ENCODE results near the gene CPSF4L. TPM values are rescaled to one million over a fixed set of nuclear protein-coding genes. Genes with fewer than 3 reads are reported as not detected.

Gene CPSF4L
- total and polyA plus RNA-seq, 2 of the 13 experiments (the other 11 are each of a cell fraction or from before 2014, with no cell fraction given) = 0.73 to 1.6 TPM

DNA sequence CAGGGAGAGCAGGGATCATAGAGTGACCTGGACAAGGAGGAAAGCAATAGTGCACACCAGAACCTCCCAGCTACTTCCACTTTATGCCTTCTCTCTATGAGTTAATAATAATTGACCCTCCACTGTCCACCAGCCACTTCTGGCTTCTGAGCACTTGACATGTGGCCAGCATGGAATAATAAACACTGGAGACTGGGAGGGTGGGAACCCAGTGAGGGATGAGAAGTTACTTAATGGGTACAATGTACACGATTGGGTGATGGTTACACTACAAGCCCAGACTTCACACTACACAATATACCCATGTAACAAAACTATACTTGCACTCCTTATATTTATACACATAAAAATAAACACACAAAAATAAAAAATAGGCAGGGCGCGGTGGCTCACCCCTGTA, 38.7 kb upstream of the CPSF4L start (continued):
- TF ChIP-seq, protein P1, sequence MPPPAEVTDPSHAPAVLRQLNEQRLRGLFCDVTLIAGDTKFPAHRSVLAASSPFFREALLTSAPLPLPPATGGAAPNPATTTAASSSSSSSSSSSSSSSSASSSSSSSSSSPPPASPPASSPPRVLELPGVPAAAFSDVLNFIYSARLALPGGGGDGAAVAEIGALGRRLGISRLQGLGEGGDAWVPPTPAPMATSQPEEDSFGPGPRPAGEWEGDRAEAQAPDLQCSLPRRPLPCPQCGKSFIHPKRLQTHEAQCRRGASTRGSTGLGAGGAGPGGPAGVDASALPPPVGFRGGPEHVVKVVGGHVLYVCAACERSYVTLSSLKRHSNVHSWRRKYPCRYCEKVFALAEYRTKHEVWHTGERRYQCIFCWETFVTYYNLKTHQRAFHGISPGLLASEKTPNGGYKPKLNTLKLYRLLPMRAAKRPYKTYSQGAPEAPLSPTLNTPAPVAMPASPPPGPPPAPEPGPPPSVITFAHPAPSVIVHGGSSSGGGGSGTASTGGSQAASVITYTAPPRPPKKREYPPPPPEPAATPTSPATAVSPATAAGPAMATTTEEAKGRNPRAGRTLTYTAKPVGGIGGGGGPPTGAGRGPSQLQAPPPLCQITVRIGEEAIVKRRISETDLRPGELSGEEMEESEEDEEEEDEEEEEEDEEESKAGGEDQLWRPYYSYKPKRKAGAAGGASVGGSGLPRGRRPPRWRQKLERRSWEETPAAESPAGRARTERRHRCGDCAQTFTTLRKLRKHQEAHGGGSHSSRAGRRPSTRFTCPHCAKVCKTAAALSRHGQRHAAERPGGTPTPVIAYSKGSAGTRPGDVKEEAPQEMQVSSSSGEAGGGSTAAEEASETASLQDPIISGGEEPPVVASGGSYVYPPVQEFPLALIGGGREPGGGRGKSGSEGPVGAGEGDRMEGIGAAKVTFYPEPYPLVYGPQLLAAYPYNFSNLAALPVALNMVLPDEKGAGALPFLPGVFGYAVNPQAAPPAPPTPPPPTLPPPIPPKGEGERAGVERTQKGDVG (CRISPR knock-in tag; IDR thresholded peaks at IDR 0.05; ENCODE audit: borderline replicate concordance) = no peak
- TF ChIP-seq, protein P2, sequence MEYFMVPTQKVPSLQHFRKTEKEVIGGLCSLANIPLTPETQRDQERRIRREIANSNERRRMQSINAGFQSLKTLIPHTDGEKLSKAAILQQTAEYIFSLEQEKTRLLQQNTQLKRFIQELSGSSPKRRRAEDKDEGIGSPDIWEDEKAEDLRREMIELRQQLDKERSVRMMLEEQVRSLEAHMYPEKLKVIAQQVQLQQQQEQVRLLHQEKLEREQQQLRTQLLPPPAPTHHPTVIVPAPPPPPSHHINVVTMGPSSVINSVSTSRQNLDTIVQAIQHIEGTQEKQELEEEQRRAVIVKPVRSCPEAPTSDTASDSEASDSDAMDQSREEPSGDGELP (IDR thresholded peaks at IDR 0.05; ENCODE audit: borderline replicate concordance, low read depth) = no peak
- TF ChIP-seq ZNF792 (CRISPR knock-in tag; IDR thresholded peaks at IDR 0.05) (no peak), ZFP82 (CRISPR knock-in tag; IDR thresholded peaks at IDR 0.05; ENCODE audit: borderline replicate concordance) (no peak), GATA4 (IDR thresholded peaks at IDR 0.05; ENCODE audit: borderline replicate concordance, low read depth) (no peak), BRCA1 (CRISPR knock-in tag; IDR thresholded peaks at IDR 0.05) (no peak), ZMYM3 (CRISPR knock-in tag; IDR thresholded peaks at IDR 0.05) (peak; percentile 37; the same call in 1 of the 2 replicates), MAFG (CRISPR knock-in tag; IDR thresholded peaks at IDR 0.05) (no peak), FOXO1 (CRISPR knock-in tag; IDR thresholded peaks at IDR 0.05) (no peak), NR2F1 (CRISPR knock-in tag; IDR thresholded peaks at IDR 0.05) (no peak), THAP11 (CRISPR knock-in tag; IDR thresholded peaks at IDR 0.05) (no peak), HMGXB4 (CRISPR knock-in tag; IDR thresholded peaks at IDR 0.05; ENCODE audit: borderline replicate concordance in 1 of 2, low read depth in 1 of 2) (no peak), MIER3 (CRISPR knock-in tag; IDR thresholded peaks at IDR 0.05; ENCODE audit: borderline replicate concordance) (no peak), PRDM4 (CRISPR knock-in tag; IDR thresholded peaks at IDR 0.05; ENCODE audit: borderline replicate concordance) (no peak), GATAD1 (CRISPR knock-in tag; IDR thresholded peaks at IDR 0.05) (no peak), HNF4A (CRISPR knock-in tag; IDR thresholded peaks at IDR 0.05) (peak; percentile 39; the same call in 1 of the 2 replicates), ZNF274 (CRISPR knock-in tag; IDR thresholded peaks at IDR 0.05) (no peak), PCBP1 (IDR thresholded peaks at IDR 0.05; ENCODE audit: borderline replicate concordance, low read depth, low read length) (no peak)
- TF ChIP-seq, protein P3, sequence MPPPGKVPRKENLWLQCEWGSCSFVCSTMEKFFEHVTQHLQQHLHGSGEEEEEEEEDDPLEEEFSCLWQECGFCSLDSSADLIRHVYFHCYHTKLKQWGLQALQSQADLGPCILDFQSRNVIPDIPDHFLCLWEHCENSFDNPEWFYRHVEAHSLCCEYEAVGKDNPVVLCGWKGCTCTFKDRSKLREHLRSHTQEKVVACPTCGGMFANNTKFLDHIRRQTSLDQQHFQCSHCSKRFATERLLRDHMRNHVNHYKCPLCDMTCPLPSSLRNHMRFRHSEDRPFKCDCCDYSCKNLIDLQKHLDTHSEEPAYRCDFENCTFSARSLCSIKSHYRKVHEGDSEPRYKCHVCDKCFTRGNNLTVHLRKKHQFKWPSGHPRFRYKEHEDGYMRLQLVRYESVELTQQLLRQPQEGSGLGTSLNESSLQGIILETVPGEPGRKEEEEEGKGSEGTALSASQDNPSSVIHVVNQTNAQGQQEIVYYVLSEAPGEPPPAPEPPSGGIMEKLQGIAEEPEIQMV (CRISPR knock-in tag; IDR thresholded peaks at IDR 0.05; ENCODE audit: low read depth) = no peak

All from HepG2 (cell line).